IPS-15b (cell line): ENCODE results near the gene FBXO10.
A peak's percentile ranks its signal among the peaks of the same experiment; 100 is the strongest.
"Not testable (repeated sequence)": the region's sequence is repeated elsewhere in the genome, so short reads cannot be mapped to it uniquely, and the experiment has no call there.

Experiments
- H3K27me3 ChIP-seq: one replicate; pipeline ENCODE4 v1.6.1; 2013; ENCODE audit warnings: low read length; ENCODE audit not compliant: control insufficient read depth, insufficient read depth
- H3K36me3 ChIP-seq: one replicate; pipeline ENCODE4 v1.6.1; 2013; ENCODE audit warnings: low read length; ENCODE audit not compliant: control insufficient read depth, insufficient read depth
- H3K4me1 ChIP-seq: one replicate; pipeline ENCODE4 v1.6.1; 2013; ENCODE audit warnings: mild to moderate bottlenecking, low read length; ENCODE audit not compliant: control insufficient read depth, insufficient read depth
- H3K4me3 ChIP-seq: one replicate; pipeline ENCODE4 v1.5.1; 2013; ENCODE audit warnings: low read depth, low read length
- H3K9ac ChIP-seq: one replicate; pipeline ENCODE4 v1.6.1; 2013; ENCODE audit warnings: low read depth, mild to moderate bottlenecking, low read length
- H3K9me3 ChIP-seq: one replicate; pipeline ENCODE4 v1.6.1; 2013; ENCODE audit warnings: mild to moderate bottlenecking, low read length; ENCODE audit not compliant: control insufficient read depth, insufficient read depth

The FBXO10 gene

GRCh38 chr9:37617161-37617560 lies 41.0 kb upstream of the FBXO10 start:
- H3K9ac ChIP-seq = no peak overlapping the region

GRCh38 chr9:37611961-37612360 lies 35.8 kb upstream of the FBXO10 start:
- H3K9ac ChIP-seq = no peak overlapping the region
- peaks cover 4% of the 10 kb centered on the region for H3K27me3 ChIP-seq
- no peak overlapping the region for H3K4me3 ChIP-seq
- H3K36me3 ChIP-seq = no peaks in the 10 kb centered on the region
- H3K4me1 ChIP-seq = no peaks in the 10 kb centered on the region
- H3K9me3 ChIP-seq = no peaks in the 10 kb centered on the region

More at GRCh38 chr9:37617161-37617560, 41.0 kb upstream of the FBXO10 start:
- H3K9me3 ChIP-seq = no peaks in the 10 kb centered on the region
- no peaks in the 10 kb centered on the region for H3K36me3 ChIP-seq
- no peak overlapping the region for H3K4me3 ChIP-seq
- peaks cover 6% of the 10 kb centered on the region for H3K27me3 ChIP-seq
- H3K4me1 ChIP-seq = no peaks in the 10 kb centered on the region

GRCh38 chr9:37611014-37611413 lies 34.8 kb upstream of the FBXO10 start:
- Histone ChIP-seq H3K27me3 (peaks cover 2% of the 10 kb centered on the region), H3K36me3 (no peaks in the 10 kb centered on the region), H3K4me1 (no peaks in the 10 kb centered on the region), H3K9me3 (no peaks in the 10 kb centered on the region), H3K4me3 (no peak overlapping the region), H3K9ac (no peak overlapping the region)

- H3K4me3 ChIP-seq = no peak overlapping the region
- no peaks in the 10 kb centered on the region for H3K36me3 ChIP-seq
- H3K27me3 ChIP-seq = peaks cover 2% of the 10 kb centered on the region
- H3K4me1 ChIP-seq = no peaks in the 10 kb centered on the region
- no peak overlapping the region for H3K9ac ChIP-seq
- no peaks in the 10 kb centered on the region for H3K9me3 ChIP-seq
Observed at GRCh38 chr9:37609735-37610397, 33.7 kb upstream of the FBXO10 start.

GRCh38 chr9:37608250-37608649 lies 32.1 kb upstream of the FBXO10 start:
- Histone ChIP-seq H3K9me3 (no peaks in the 10 kb centered on the region), H3K4me1 (no peaks in the 10 kb centered on the region), H3K4me3 (no peak overlapping the region), H3K27me3 (no peaks in the 10 kb centered on the region), H3K36me3 (no peaks in the 10 kb centered on the region), H3K9ac (no peak overlapping the region)

GRCh38 chr9:37604296-37604695 lies 28.1 kb upstream of the FBXO10 start:
- H3K9ac ChIP-seq = no peak overlapping the region
- no peak overlapping the region for H3K4me3 ChIP-seq
- no peaks in the 10 kb centered on the region for H3K4me1 ChIP-seq
- no peaks in the 10 kb centered on the region for H3K9me3 ChIP-seq
- H3K36me3 ChIP-seq = no peaks in the 10 kb centered on the region
- H3K27me3 ChIP-seq = no peaks in the 10 kb centered on the region

- Histone ChIP-seq H3K4me3 (no peak overlapping the region), H3K9ac (no peak overlapping the region), H3K4me1 (no peaks in the 10 kb centered on the region), H3K9me3 (no peaks in the 10 kb centered on the region), H3K27me3 (no peaks in the 10 kb centered on the region), H3K36me3 (no peaks in the 10 kb centered on the region)
Observed at GRCh38 chr9:37602817-37603216, 26.6 kb upstream of the FBXO10 start.

GRCh38 chr9:37602061-37602460 lies 25.9 kb upstream of the FBXO10 start:
- not testable (repeated sequence) for H3K9me3 ChIP-seq, H3K4me1 ChIP-seq, H3K36me3 ChIP-seq, H3K9ac ChIP-seq, H3K27me3 ChIP-seq, H3K4me3 ChIP-seq

GRCh38 chr9:37596504-37596903 lies 20.3 kb upstream of the FBXO10 start:
- peaks cover 2% of the 10 kb centered on the region for H3K36me3 ChIP-seq
- H3K9me3 ChIP-seq = no peaks in the 10 kb centered on the region
- H3K4me1 ChIP-seq = no peaks in the 10 kb centered on the region
- H3K9ac ChIP-seq = no peak overlapping the region
- no peak overlapping the region for H3K4me3 ChIP-seq
- H3K27me3 ChIP-seq = peaks cover 25% of the 10 kb centered on the region

GRCh38 chr9:37593883-37594448 lies 17.8 kb upstream of the FBXO10 start:
- Histone ChIP-seq H3K27me3 (peaks cover 25% of the 10 kb centered on the region), H3K9me3 (no peaks in the 10 kb centered on the region), H3K4me1 (peaks cover 3% of the 10 kb centered on the region), H3K4me3 (no peak overlapping the region), H3K36me3 (peaks cover 2% of the 10 kb centered on the region), H3K9ac (no peak overlapping the region)

GRCh38 chr9:37592108-37592951 lies 16.1 kb upstream of the FBXO10 start, which contains the start of gene TOMM5:
TSS of gene TOMM5 (minus strand) at chr9:37592597. CDS start at chr9:37592532, 65 bp downstream.
- Histone ChIP-seq H3K4me1 (peaks cover 3% of the 10 kb centered on the region), H3K9ac (peak within 1 kb of the TSS; percentile 97), H3K4me3 (peak within 1 kb of the TSS; percentile 98), H3K27me3 (peaks cover 25% of the 10 kb centered on the region), H3K36me3 (peaks cover 2% of the 10 kb centered on the region), H3K9me3 (no peaks in the 10 kb centered on the region)
